KMS-11 (cell line): ENCODE results near the gene ARFGAP3.

Experiments used
- H2AFZ ChIP-seq: fragments of 200-600 bp; sonication (generic); 2 replicates; pipeline ENCODE4 v1.6.1; 2016; ENCODE audit warnings: antibody characterized with exemption, mixed run types, low read depth
- H3K27ac ChIP-seq: fragments of 200-600 bp; sonication (generic); 2 replicates; pipeline ENCODE4 v1.6.1; 2016; ENCODE audit warnings: mild to moderate bottlenecking, mixed run types
- H3K27me3 ChIP-seq: fragments of 200-600 bp; sonication (generic); 2 replicates; pipeline ENCODE4 v1.6.1; 2017; ENCODE audit warnings: mild to moderate bottlenecking, low read depth, mixed run types, moderate library complexity; ENCODE audit not compliant: insufficient read depth
- H3K36me3 ChIP-seq: fragments of 200-600 bp; sonication (generic); 2 replicates; pipeline ENCODE4 v1.6.1; 2017; ENCODE audit warnings: mild to moderate bottlenecking, mixed run types; ENCODE audit not compliant: insufficient read depth
- H3K4me1 ChIP-seq: fragments of 200-600 bp; sonication (generic); 2 replicates; pipeline ENCODE4 v1.6.1; 2016; ENCODE audit warnings: mild to moderate bottlenecking, low read depth, mixed run types; ENCODE audit not compliant: poor library complexity, severe bottlenecking
- H3K4me2 ChIP-seq: fragments of 200-600 bp; sonication (generic); 2 replicates; pipeline ENCODE4 v1.7.0; 2016; ENCODE audit warnings: mild to moderate bottlenecking, mixed run types
- H3K4me3 ChIP-seq: fragments of 200-600 bp; sonication (generic); IDR thresholded peaks from 2 replicates; pipeline ENCODE4 v1.6.1; 2017; ENCODE audit warnings: low read depth, low read length, mixed read lengths; ENCODE audit not compliant: insufficient read depth
- H3K79me2 ChIP-seq: fragments of 200-600 bp; sonication (generic); 2 replicates; pipeline ENCODE4 v1.6.1; 2016; ENCODE audit warnings: low read depth, mixed run types; ENCODE audit not compliant: insufficient read depth
- H3K9ac ChIP-seq: fragments of 200-600 bp; sonication (generic); 2 replicates; pipeline ENCODE4 v1.6.1; 2016; ENCODE audit warnings: mild to moderate bottlenecking, mixed run types
- H4K20me1 ChIP-seq: fragments of 200-600 bp; sonication (generic); 2 replicates; pipeline ENCODE4 v1.6.1; 2016; ENCODE audit warnings: mild to moderate bottlenecking, mixed run types; ENCODE audit not compliant: insufficient read depth
- CTCF ChIP-seq: fragments of 200-600 bp; sonication (generic); conservative IDR thresholded peaks from 2 replicates; pipeline ENCODE4 v1.6.1; 2017; ENCODE audit warnings: low read depth, mild to moderate bottlenecking, antibody characterized with exemption, low read length, moderate library complexity, mixed read lengths

Gene ARFGAP3

GRCh38 chr22:42902875-42903510, 45.9 kb upstream of the ARFGAP3 start:
- Histone ChIP-seq H3K27ac (no peak overlapping the region), H3K4me2 (no peak overlapping the region), H3K4me3 (no peak overlapping the region), H3K27me3 (no peaks in the 10 kb centered on the region), H3K9ac (no peak overlapping the region), H3K4me1 (no peaks in the 10 kb centered on the region), H2AFZ (no peak overlapping the region), H3K36me3 (no peaks in the 10 kb centered on the region), H3K79me2 (no peaks in the 10 kb centered on the region), H4K20me1 (no peaks in the 10 kb centered on the region)
- TF ChIP-seq CTCF, result no peak

- H3K36me3 ChIP-seq, result no peaks in the 10 kb centered on the region
- H4K20me1 ChIP-seq, result no peaks in the 10 kb centered on the region
- H3K4me2 ChIP-seq, result no peak overlapping the region
- no peak overlapping the region for H2AFZ ChIP-seq
- H3K9ac ChIP-seq, result no peak overlapping the region
- no peaks in the 10 kb centered on the region for H3K4me1 ChIP-seq
- no peaks in the 10 kb centered on the region for H3K79me2 ChIP-seq
- H3K27ac ChIP-seq, result no peak overlapping the region
- no peaks in the 10 kb centered on the region for H3K27me3 ChIP-seq
- TF ChIP-seq CTCF, result peak; percentile 53
- H3K4me3 ChIP-seq, result no peak overlapping the region
Measured at GRCh38 chr22:42901790-42902508, 44.9 kb upstream of the ARFGAP3 start.

GRCh38 chr22:42897960-42898359, 40.9 kb upstream of the ARFGAP3 start:
- no peak for TF ChIP-seq CTCF
- no peaks in the 10 kb centered on the region for H3K27me3 ChIP-seq
- H4K20me1 ChIP-seq, result no peaks in the 10 kb centered on the region
- H3K79me2 ChIP-seq, result no peaks in the 10 kb centered on the region
- no peak overlapping the region for H3K9ac ChIP-seq
- no peak overlapping the region for H3K27ac ChIP-seq
- no peak overlapping the region for H3K4me2 ChIP-seq
- no peaks in the 10 kb centered on the region for H3K4me1 ChIP-seq
- no peaks in the 10 kb centered on the region for H3K36me3 ChIP-seq
- H3K4me3 ChIP-seq, result no peak overlapping the region
- H2AFZ ChIP-seq, result no peak overlapping the region

GRCh38 chr22:42895541-42895981, 38.5 kb upstream of the ARFGAP3 start:
- no peaks in the 10 kb centered on the region for H3K4me1 ChIP-seq
- no peaks in the 10 kb centered on the region for H4K20me1 ChIP-seq
- no peak overlapping the region for H3K4me2 ChIP-seq
- TF ChIP-seq CTCF, result no peak
- no peak overlapping the region for H2AFZ ChIP-seq
- no peak overlapping the region for H3K9ac ChIP-seq
- no peaks in the 10 kb centered on the region for H3K27me3 ChIP-seq
- no peak overlapping the region for H3K27ac ChIP-seq
- no peaks in the 10 kb centered on the region for H3K79me2 ChIP-seq
- no peak overlapping the region for H3K4me3 ChIP-seq
- no peaks in the 10 kb centered on the region for H3K36me3 ChIP-seq
